Measurements from ENCODE around the gene MYH6.

GRCh38 chr14:23385642-23386265 lies 22.3 kb downstream of the MYH6 start:
- TF ChIP-seq, protein P1, sequence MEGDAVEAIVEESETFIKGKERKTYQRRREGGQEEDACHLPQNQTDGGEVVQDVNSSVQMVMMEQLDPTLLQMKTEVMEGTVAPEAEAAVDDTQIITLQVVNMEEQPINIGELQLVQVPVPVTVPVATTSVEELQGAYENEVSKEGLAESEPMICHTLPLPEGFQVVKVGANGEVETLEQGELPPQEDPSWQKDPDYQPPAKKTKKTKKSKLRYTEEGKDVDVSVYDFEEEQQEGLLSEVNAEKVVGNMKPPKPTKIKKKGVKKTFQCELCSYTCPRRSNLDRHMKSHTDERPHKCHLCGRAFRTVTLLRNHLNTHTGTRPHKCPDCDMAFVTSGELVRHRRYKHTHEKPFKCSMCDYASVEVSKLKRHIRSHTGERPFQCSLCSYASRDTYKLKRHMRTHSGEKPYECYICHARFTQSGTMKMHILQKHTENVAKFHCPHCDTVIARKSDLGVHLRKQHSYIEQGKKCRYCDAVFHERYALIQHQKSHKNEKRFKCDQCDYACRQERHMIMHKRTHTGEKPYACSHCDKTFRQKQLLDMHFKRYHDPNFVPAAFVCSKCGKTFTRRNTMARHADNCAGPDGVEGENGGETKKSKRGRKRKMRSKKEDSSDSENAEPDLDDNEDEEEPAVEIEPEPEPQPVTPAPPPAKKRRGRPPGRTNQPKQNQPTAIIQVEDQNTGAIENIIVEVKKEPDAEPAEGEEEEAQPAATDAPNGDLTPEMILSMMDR (IDR thresholded peaks at IDR 0.05), result no peak
- TF ChIP-seq EP300 (IDR thresholded peaks at IDR 0.05; ENCODE audit: low read depth), result no peak
